Stimulated activated CD4-positive, alpha-beta T cell treated with anti-CD3 and anti-CD28 coated beads, Interleukin-15, amount 100 ng/mL, for 1 hour (primary cell): ENCODE measurements around the gene RNF103.
"Not testable (repeated sequence)": the region's sequence is repeated elsewhere in the genome, so short reads cannot be mapped to it uniquely, and the experiment has no call there.

ENCODE experiments used
- DNase-seq, 2 donors: peaks; one replicate each; pipeline ENCODE4 v3.0.0-alpha.2; 2020; ENCODE audit warnings: low read depth in 1 of 2, low spot score in 1 of 2

Gene RNF103

GRCh38 chr2:86625096-86625495 lies 1.4 kb upstream of the RNF103 start:
- no peak for DNase-seq

GRCh38 chr2:86624267-86624547 lies 542 bp upstream of the RNF103 start:
- DNase-seq = no peak

GRCh38 chr2:86623043-86623493 lies 597 bp downstream of the RNF103 start:
- peak in 1 of 2 donors; percentile 27 for DNase-seq

- DNase-seq = peak in 1 of 2 donors; percentile 2
Observed at GRCh38 chr2:86622519-86623042, 1.1 kb downstream of the RNF103 start.

GRCh38 chr2:86621280-86621943 lies 2.3 kb downstream of the RNF103 start:
- no peak for DNase-seq

GRCh38 chr2:86617738-86618137 lies 5.9 kb downstream of the RNF103 start:
- DNase-seq = no peak

- DNase-seq = no peak
Observed at GRCh38 chr2:86617153-86617552, 6.5 kb downstream of the RNF103 start.

- no peak for DNase-seq
Observed at GRCh38 chr2:86616502-86616901, 7.2 kb downstream of the RNF103 start.

GRCh38 chr2:86615596-86615995 lies 8.1 kb downstream of the RNF103 start:
- DNase-seq = no peak

GRCh38 chr2:86613515-86613914 lies 10.2 kb downstream of the RNF103 start:
- DNase-seq = no peak

GRCh38 chr2:86610871-86611270 lies 12.8 kb downstream of the RNF103 start:
- DNase-seq = no peak

GRCh38 chr2:86608832-86609410 lies 14.7 kb downstream of the RNF103 start:
- DNase-seq = no peak

GRCh38 chr2:86603905-86604304 lies 19.8 kb downstream of the RNF103 start:
- no peak for DNase-seq

- DNase-seq = no peak
Observed at GRCh38 chr2:86598966-86599365, 24.7 kb downstream of the RNF103 start.

- DNase-seq = no peak
Observed at GRCh38 chr2:86596118-86596517, 27.5 kb downstream of the RNF103 start.

- DNase-seq = no peak
Observed at GRCh38 chr2:86593266-86593665, 30.4 kb downstream of the RNF103 start.

- DNase-seq = no peak
Observed at GRCh38 chr2:86592547-86593230, 31.0 kb downstream of the RNF103 start.

GRCh38 chr2:86589701-86590100 lies 34.0 kb downstream of the RNF103 start:
- not testable (repeated sequence) for DNase-seq

GRCh38 chr2:86584151-86584913 lies 39.3 kb downstream of the RNF103 start:
- no peak for DNase-seq

- DNase-seq = no peak
Observed at GRCh38 chr2:86580560-86580959, 43.1 kb downstream of the RNF103 start.

- no peak for DNase-seq
Observed at GRCh38 chr2:86577817-86578456, 45.7 kb downstream of the RNF103 start.
